KMS-11 (cell line): ENCODE results near the gene CCDC51.

ENCODE experiments used
- H2AFZ ChIP-seq: fragments of 200-600 bp; sonication (generic); 2 replicates; pipeline ENCODE4 v1.6.1; 2016; ENCODE audit warnings: antibody characterized with exemption, mixed run types, low read depth
- H3K27ac ChIP-seq: fragments of 200-600 bp; sonication (generic); 2 replicates; pipeline ENCODE4 v1.6.1; 2016; ENCODE audit warnings: mild to moderate bottlenecking, mixed run types
- H3K27me3 ChIP-seq: fragments of 200-600 bp; sonication (generic); 2 replicates; pipeline ENCODE4 v1.6.1; 2017; ENCODE audit warnings: mild to moderate bottlenecking, low read depth, mixed run types, moderate library complexity; ENCODE audit not compliant: insufficient read depth
- H3K36me3 ChIP-seq: fragments of 200-600 bp; sonication (generic); 2 replicates; pipeline ENCODE4 v1.6.1; 2017; ENCODE audit warnings: mild to moderate bottlenecking, mixed run types; ENCODE audit not compliant: insufficient read depth
- H3K4me1 ChIP-seq: fragments of 200-600 bp; sonication (generic); 2 replicates; pipeline ENCODE4 v1.6.1; 2016; ENCODE audit warnings: mild to moderate bottlenecking, low read depth, mixed run types; ENCODE audit not compliant: poor library complexity, severe bottlenecking
- H3K4me2 ChIP-seq: fragments of 200-600 bp; sonication (generic); 2 replicates; pipeline ENCODE4 v1.7.0; 2016; ENCODE audit warnings: mild to moderate bottlenecking, mixed run types
- H3K4me3 ChIP-seq: fragments of 200-600 bp; sonication (generic); IDR thresholded peaks from 2 replicates; pipeline ENCODE4 v1.6.1; 2017; ENCODE audit warnings: low read depth, low read length, mixed read lengths; ENCODE audit not compliant: insufficient read depth
- H3K79me2 ChIP-seq: fragments of 200-600 bp; sonication (generic); 2 replicates; pipeline ENCODE4 v1.6.1; 2016; ENCODE audit warnings: low read depth, mixed run types; ENCODE audit not compliant: insufficient read depth
- H3K9ac ChIP-seq: fragments of 200-600 bp; sonication (generic); 2 replicates; pipeline ENCODE4 v1.6.1; 2016; ENCODE audit warnings: mild to moderate bottlenecking, mixed run types
- H4K20me1 ChIP-seq: fragments of 200-600 bp; sonication (generic); 2 replicates; pipeline ENCODE4 v1.6.1; 2016; ENCODE audit warnings: mild to moderate bottlenecking, mixed run types; ENCODE audit not compliant: insufficient read depth
- CTCF ChIP-seq: fragments of 200-600 bp; sonication (generic); conservative IDR thresholded peaks from 2 replicates; pipeline ENCODE4 v1.6.1; 2017; ENCODE audit warnings: low read depth, mild to moderate bottlenecking, antibody characterized with exemption, low read length, moderate library complexity, mixed read lengths

Gene CCDC51

GRCh38 chr3:48467110-48467454 lies 27.2 kb upstream of the CCDC51 start:
- no peak overlapping the region for H3K4me3 ChIP-seq
- H3K79me2 ChIP-seq = peaks cover 23% of the 10 kb centered on the region; the same call in 1 of the 2 replicates
- H3K36me3 ChIP-seq = no peaks in the 10 kb centered on the region
- H3K27ac ChIP-seq = peak overlapping the region; percentile 93
- no peaks in the 10 kb centered on the region for H4K20me1 ChIP-seq
- peak overlapping the region; percentile 93; the same call in 1 of the 2 replicates for H3K9ac ChIP-seq
- peaks cover 34% of the 10 kb centered on the region for H3K4me1 ChIP-seq
- H3K27me3 ChIP-seq = no peaks in the 10 kb centered on the region
- TF ChIP-seq CTCF = no peak
- H2AFZ ChIP-seq = no peak overlapping the region
- peak overlapping the region; percentile 92 for H3K4me2 ChIP-seq

GRCh38 chr3:48466386-48467109 lies 26.6 kb upstream of the CCDC51 start:
- Histone ChIP-seq H3K4me2 (peak overlapping the region; percentile 92), H3K27me3 (no peaks in the 10 kb centered on the region), H3K4me3 (no peak overlapping the region), H3K36me3 (no peaks in the 10 kb centered on the region), H3K27ac (peak overlapping the region; percentile 93), H2AFZ (no peak overlapping the region), H4K20me1 (no peaks in the 10 kb centered on the region), H3K4me1 (peaks cover 29% of the 10 kb centered on the region), H3K9ac (peak overlapping the region; percentile 93), H3K79me2 (peaks cover 18% of the 10 kb centered on the region; the same call in 1 of the 2 replicates)
- no peak for TF ChIP-seq CTCF

GRCh38 chr3:48465531-48466378 lies 25.8 kb upstream of the CCDC51 start:
- peak overlapping the region; percentile 92; the same call in 1 of the 2 replicates for H3K4me2 ChIP-seq
- no peak for TF ChIP-seq CTCF
- H3K27me3 ChIP-seq = no peaks in the 10 kb centered on the region
- H3K36me3 ChIP-seq = no peaks in the 10 kb centered on the region
- H3K79me2 ChIP-seq = peaks cover 10% of the 10 kb centered on the region; the same call in 1 of the 2 replicates
- H3K27ac ChIP-seq = peak overlapping the region; percentile 93
- peaks cover 28% of the 10 kb centered on the region for H3K4me1 ChIP-seq
- H3K9ac ChIP-seq = peak overlapping the region; percentile 93
- no peaks in the 10 kb centered on the region for H4K20me1 ChIP-seq
- H2AFZ ChIP-seq = peak overlapping the region; percentile 54; the same call in 1 of the 2 replicates
- H3K4me3 ChIP-seq = no peak overlapping the region

GRCh38 chr3:48465237-48465530 lies 25.3 kb upstream of the CCDC51 start:
- Histone ChIP-seq H3K9ac (peak overlapping the region; percentile 93; the same call in 1 of the 2 replicates), H3K4me1 (peaks cover 28% of the 10 kb centered on the region), H3K36me3 (no peaks in the 10 kb centered on the region)

More at GRCh38 chr3:48465237-48465530, 25.3 kb upstream of the CCDC51 start:
- peak overlapping the region; percentile 92; the same call in 1 of the 2 replicates for H3K4me2 ChIP-seq
- no peak overlapping the region for H2AFZ ChIP-seq
- TF ChIP-seq CTCF = no peak
- no peaks in the 10 kb centered on the region for H3K27me3 ChIP-seq
- H3K27ac ChIP-seq = peak overlapping the region; percentile 93
- H3K79me2 ChIP-seq = peaks cover 10% of the 10 kb centered on the region; the same call in 1 of the 2 replicates
- H4K20me1 ChIP-seq = no peaks in the 10 kb centered on the region
- no peak overlapping the region for H3K4me3 ChIP-seq
